HG02642 (cell line): ENCODE measurements around the gene MEIS2.
"Not testable (repeated sequence)": the region's sequence is repeated elsewhere in the genome, so short reads cannot be mapped to it uniquely, and the experiment has no call there.

ENCODE experiments used
- ATAC-seq: cut with Tn5 transposase; IDR thresholded peaks from one replicate; pipeline ENCODE4 v1.9.1; 2021; ENCODE audit warnings: mild to moderate bottlenecking; ENCODE audit not compliant: unreplicated experiment, poor library complexity

Gene MEIS2

DNA sequence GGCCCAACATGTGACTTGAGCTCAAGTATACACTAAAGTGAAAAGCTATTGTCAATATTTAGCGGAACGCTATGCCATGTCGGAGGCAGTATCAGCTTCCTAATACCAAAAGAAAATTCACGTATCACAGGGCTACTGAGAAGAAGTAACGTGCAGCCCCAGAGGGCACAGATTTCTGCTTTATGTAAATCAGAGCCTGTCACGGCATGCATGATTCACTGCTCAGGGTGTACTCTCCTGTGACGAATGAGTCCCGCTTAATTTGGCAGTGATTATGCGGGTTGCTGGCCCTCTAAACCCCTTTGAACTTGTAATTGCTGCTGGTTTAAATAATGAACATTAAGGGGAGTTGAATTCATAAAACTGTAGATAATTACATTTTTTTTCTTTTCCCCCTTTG lies 85.3 kb downstream of the MEIS2 start:
- no peak for ATAC-seq

DNA sequence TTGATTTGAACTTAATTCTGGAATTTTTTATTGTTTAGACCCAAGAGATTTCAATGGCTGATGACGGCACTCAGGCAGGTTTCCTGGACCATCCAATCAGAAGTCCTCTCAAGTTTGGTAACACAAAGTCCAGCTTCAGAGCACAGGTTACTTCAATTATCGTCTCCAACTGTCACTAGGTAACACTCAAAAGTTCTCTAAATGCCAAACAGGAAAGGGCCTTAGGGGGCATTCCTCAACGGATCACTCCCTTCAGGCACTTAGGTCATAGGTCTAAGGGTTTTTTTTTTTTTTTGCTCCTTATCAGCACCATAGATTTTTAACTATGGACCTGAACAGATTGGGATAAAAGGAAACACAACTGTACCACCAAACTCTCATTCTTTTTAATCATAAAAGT lies 85.8 kb downstream of the MEIS2 start:
- no peak for ATAC-seq

DNA sequence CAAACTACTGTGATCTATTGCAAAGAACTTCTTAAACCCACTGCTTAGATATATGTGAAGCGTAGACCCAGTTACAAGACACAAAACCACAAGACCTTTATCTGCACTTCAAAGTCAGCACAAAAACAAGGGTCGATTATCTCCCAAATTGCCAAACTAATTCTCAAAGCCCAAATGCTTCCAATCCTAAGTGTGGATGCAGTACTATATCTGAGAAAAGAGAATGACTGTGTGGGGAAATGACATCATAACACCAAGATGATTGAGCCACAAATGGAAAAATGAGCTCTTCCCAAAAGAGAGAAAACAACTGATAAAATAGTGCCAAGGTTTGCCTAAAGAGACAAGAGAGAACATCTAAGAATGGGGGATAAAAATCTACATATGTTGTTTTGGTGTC lies 86.2 kb downstream of the MEIS2 start:
- ATAC-seq = no peak

DNA sequence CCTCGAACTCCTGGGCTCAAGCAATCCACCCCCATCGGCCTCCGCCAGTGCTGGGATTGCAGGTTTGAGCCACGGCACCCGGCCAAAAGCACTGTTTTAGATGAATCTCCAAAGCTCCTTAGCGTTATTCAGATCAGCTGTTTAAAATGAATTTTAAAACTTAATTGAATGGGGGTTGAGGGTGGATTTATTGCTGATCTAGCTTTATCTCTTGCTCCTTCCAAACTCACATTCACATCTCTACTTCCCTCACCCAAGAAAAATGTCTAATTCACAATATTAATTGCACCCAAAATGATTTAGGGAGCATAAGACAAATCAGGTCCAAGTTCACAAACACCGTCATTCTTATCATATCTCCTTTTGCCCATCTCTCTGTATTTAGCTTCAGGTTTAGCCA lies 89.8 kb downstream of the MEIS2 start:
- ATAC-seq = no peak

DNA sequence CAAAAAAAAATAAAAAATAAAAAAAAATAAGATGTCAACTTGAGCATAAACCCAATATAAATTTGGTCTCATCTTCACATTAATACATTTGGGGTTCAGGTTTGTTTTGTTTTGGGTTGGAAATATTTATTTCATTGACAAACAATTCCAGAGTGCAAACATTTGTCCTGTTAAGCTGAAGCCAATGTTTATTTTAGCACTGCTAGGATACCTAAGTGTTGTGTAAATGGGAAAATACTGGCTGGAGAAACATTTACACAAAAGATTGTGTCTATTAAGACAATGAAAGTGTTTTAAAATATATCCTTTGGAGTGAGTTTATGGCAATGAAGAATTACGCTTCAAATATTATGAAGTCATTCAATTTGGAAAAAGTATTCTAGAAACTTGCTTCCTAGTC lies 91.1 kb downstream of the MEIS2 start:
- ATAC-seq = no peak

DNA sequence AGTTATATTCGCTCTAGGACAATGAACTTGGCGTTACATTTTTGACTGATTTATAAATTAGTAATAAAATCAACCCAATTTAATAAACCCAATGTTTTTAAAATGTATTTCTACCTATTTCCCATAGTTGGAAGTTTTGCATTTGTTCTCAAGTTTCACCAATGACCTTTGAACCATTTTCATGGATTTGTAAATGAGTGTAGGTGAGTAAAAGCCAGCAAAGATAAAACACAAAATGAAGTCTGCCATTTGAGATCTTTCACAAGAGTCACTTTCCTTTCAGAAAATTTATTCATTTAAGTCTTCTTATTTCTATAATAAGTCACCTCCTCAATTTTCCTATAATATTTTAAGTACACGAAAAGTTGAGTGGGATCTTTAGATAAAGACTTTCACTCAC lies 92.1 kb downstream of the MEIS2 start:
- no peak for ATAC-seq

DNA sequence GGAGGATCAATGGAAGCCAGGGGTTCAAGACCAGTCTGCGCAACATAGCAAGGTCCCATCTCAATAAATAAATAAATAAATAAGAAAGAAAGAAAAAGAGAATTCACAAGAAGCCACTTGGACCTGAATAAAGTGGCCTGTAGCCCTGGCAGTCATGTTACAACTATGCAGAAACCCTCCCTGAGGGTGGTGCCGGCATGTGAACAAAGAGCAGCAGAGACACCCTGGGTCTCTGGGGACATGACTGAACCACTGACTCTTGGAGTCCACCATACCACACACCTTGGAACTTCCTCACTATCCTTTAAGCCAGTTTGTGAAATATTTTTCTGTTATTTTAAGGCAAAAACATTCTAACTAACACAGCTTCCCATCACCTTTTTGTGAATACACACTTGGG lies 93.0 kb downstream of the MEIS2 start:
- ATAC-seq = no peak

DNA sequence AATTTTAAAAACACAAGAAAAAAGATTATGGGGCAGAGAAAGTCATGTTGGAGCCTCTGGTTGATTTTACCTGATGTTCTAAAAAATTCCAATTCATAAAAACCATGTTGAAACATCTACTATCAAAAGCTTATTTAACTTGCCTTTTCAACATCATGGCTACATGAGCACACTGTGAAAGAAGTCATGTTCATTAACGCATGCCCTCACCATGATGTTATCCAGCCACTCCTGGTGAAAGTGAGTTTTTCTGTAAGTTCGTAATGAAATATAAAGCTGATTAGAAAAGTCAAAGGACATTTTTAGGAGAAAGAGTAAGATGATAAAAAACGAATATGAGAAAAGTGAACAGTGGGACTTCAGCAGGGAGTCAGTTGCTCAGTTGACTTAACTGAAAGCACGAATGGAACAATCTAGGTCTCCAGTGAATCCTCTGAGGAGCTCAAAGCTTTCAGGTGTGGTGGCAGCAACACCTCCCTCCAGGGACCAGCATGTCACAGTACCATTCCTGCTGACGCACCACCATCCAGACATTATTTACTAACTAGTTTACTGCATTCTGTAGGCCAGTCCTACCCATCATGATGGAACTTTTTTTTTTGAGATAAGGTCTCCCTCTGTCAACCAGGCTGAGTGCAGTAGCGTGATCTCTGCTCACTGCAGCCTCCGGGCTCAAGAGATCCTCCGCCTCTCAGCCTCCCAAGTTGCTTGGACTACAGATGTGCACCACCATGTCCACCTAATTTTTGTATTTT lies 95.2 kb downstream of the MEIS2 start:
- no peak for ATAC-seq

DNA sequence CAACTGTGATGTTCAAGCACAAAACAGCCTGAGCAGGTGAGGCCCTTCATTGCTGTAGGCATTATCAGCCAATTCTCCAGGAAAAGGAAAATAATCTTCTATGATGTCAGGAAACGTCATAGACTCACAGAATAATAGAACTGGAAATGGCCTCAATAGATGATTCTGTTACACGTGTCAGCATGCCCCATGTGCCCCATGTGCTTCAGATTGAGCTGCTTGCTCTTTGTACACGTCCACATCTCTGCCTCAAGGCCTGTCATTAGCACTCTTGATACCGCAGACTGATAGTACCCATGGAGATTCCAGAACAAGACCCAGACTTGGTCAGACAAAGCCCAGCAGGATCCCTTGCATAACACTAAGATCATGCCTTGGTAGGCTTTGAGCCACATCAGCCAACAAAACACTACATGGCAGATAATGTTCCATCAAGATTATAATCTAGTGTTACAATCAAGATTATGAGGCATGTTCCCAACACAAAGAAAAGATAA lies 95.9 kb downstream of the MEIS2 start:
- ATAC-seq = no peak

DNA sequence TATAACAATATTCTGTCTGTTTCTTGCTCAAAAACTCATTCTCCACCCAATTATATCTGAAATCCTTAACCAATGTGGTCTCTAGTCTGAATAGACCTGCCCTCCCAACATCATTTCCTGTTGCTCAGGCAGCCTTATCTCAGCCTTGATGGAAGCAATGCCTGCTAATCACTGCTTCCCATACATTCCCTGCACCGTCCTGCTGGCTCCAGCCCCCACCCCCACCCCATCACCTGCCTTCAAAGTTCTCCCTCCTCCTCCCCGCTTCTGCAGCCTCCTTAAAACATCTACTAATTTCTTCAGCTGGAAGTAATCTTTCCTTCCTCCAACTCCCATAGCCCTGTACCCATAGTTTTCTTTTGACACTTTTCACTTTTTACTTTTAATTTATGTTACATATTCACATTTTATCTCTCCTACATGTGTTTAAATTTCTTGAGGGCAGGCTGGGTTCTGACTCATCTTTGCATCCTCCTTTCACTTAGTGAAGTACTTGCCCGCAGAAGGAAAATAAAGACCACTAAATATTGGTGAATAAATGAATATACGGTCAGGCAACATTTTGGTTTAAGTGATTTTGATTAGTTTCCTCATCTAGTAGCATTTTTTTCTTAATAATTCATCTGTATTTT lies 98.2 kb downstream of the MEIS2 start:
- no peak for ATAC-seq

DNA sequence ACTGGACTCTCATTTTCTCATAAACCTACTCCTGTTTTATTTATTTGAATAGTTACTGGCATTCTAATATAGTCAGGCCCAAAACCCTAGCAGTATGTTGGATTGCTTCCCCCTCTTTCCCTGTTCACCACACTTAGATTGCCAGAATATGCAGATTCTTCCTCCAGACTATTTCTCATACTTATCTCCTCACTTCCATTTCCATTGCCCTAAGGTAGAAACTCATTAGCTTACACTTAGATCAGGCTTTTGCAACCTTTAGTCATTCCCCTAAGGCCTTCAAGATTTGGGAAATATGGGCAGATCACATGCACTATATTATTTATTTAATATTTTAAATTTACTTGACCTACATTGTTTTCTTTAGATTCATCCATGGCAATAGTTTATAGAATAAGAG lies 98.9 kb downstream of the MEIS2 start:
- no peak for ATAC-seq

DNA sequence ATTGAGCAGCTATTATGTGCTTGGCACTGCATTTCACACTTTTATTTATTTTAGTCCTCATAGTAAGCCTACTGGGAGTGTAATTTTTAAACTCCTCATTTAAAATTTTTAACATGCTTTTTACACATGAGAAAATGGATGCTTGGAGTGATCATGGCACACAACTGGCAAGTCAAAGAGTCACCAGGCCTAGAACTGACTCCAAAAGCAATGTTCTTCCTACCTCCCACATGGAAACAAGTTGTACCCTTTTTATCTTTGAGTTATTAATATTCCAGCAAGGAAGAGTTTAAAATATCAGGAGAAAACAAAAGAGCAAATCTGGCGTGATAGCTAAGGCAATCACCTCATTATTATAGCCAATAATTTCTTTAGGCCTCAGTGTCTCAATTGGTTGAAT lies 100.6 kb downstream of the MEIS2 start:
- ATAC-seq = no peak

DNA sequence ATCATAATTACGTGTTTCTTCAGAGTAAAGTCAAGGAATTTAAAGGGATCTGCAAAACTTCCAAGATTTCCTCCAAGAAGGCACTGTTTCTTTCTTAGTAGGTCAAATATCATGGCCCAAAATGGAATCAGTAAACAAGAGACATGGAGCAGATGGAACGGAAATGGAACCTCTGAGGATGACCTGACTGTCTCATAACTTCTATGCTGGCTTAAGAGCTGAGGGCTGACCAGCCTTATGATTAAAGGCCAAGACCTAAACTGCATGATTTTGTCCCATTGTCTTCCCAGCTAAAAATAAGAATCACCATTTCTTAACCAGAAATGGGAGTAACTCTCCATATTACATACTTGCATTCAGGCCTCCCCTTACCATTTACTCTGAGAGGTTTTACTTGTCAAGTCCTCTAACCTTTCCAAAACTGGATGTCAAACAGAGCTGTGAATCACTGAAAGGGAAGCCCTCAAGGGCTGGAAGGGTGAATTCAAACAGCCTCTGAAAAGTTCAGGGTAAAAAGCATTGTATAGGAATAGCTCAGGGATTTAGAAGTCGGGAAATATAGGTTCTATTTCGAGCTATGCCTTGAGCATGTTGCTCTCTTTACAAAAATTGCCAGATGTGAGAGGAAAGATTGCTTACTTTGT lies 103.7 kb downstream of the MEIS2 start:
- no peak for ATAC-seq

DNA sequence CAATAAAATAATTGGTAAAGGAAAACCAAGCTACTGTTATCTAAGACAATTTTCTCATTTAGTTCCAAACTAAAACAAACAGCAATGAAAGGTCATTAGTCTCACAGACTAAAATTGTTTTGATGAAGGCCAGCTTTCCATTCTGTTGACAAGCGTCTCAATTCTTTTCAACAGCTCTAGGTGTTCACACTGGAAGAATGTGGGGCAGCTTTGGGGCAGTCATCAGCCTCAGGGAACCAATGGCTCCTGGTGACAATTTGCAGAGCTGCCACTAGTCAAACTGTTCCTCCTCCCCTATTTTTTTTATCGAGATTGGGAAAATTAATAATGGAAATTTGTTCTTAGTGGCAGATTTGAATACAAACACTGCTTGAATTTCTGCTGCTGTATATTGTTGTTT lies 104.2 kb downstream of the MEIS2 start:
- ATAC-seq = no peak

DNA sequence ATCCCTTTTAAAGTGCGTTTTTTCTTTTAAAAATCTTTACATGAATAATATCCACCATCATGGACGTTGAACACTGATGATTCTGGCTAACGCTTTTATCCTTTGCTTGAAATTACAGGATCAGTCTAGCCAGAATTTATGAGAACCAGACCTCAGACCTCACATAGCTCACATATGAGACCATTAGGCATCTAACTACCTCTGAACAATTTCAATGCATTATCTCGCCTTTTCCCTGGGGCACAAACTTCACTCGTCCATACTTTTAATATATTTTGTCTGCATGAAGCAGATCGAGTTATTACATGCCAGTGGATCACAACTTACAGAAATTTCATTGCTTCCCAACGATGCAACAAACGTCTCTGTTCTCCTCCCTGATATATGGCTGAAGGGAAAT lies 105.6 kb downstream of the MEIS2 start:
- no peak for ATAC-seq

DNA sequence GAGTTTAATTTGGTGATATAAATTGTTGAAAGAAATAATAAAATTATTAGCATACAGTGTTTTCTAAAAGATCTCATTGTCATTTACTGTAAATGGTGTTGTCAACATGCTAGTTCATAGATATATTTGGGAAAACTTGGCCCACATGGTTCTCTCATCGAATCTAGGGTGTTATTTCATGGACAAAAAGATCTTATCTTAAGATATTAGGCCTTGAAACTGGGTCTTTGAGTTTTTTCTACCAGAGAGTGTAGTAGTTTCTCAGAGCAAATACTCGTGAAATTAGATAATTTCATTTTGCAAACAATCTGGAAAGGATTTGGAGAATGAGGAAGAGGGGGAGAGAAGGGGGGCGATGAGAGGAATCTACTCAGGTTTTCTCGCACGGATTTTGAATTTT lies 107.9 kb downstream of the MEIS2 start:
- no peak for ATAC-seq

DNA sequence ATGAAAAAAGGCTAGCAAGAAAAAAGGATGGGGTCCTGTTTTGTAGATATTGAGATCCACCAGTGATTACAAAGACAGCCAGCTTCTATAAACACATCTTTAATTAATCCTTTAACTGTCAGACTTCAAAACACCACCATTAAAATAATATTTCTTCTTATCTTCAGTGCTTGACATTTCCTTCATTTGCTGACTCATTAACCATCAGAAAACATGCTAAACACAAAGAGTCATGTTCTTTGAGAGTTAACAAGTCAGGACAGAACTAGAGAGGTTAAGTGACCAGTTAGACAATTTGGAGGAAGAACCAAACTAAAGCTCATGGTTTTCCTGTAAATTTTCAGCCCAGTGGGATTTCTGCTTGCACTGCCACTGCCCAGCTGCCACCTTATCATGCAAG lies 111.4 kb downstream of the MEIS2 start:
- no peak for ATAC-seq

DNA sequence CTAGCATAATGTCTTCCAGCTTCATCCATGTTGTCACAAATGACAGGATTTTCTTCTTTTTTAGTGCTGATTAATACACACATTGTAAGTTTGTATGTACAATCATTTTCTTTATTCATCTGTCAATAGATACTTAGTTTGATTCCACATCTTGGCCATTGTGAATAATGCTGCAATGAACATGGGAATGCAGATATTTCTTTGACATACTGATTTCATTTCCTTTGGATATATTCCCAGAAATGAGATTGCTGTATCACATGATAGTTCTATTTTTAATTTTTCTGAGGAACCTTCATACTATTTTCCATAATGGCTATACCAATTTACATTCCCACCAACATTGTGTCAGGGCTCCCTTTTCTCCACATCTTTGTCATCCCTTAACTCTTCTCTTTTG lies 117.9 kb downstream of the MEIS2 start:
- ATAC-seq = no peak

DNA sequence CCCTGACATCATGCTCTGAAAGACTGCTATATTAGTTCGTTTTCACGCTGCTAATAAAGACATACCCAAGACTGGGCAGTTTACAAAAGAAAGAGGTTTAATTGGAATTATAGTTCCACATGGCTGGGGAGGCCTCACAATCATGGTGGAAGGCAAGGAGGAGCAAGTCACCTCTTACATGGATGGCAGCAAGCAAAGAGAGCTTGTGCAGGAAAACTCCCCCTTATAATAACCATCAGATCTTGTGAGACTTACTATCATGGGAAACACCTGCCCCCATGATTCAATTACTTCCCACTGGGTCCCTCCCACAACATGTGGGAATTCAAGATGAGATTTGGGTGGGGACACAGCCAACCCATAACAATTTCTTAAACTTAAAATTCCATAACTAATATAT lies 120.1 kb downstream of the MEIS2 start:
- not testable (repeated sequence) for ATAC-seq

DNA sequence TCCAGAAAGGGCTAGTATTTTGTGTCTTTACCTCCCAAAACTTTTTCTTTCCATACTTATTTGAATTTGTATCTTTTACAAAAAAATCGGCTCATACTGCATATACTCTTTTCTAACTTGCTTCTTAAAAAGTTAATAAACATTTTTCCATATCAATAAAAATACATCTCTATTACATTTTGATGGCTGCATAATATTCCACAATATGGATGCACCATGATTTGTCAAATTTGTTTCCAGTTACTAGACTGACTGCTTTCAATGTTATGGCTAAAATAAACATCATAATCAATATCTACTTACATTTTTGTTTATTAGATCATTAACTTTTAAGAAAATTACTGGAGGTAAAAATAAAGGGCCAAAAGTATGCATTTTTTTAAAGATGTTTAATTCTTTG lies 121.7 kb downstream of the MEIS2 start:
- no peak for ATAC-seq

DNA sequence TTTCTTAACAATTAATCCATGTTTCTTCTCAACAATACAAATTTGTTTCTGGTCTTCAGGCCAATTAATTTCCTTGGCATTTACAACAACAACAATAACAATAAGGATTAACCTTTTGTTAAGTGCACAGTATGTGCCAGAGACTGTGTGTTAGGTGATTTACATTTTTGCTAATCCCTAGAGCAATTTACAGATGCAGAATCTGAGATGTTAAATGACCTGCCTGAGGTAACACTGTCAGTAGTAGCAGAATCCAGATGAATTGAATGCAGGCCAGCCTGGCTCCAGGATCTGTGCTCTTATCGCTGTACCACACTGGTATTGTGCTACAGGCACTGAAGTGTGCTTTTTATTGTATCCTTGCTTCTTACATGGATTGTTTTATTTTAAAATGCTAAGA lies 122.2 kb downstream of the MEIS2 start:
- ATAC-seq = no peak

DNA sequence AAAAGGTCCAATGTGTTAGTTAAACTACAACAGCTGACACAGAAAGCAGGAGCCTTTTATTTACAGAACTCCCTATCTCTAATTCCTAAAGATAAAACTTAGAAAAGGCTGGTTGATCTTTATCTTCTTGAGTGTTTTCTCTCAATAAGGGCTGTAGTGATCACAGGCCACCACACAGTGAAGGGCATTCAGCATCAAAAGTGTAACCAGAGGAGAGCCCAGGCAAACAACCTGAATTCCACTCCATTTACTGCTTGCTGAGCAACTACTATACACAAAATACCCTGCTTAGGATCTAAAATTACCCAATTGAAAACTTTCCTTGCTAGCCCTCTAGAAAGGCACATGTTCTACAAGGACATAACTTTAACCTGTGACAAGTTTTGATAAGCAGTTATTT lies 122.7 kb downstream of the MEIS2 start:
- ATAC-seq = no peak
